H1 (cell line): Measurements from ENCODE around the gene CYREN. TPM values are rescaled to one million over a fixed set of nuclear protein-coding genes. Genes with fewer than 3 reads are reported as not detected.

Source experiments
- CTCF ChIA-PET: fragments of 300-600 bp; sonication (Branson Sonifier 250); formaldehyde crosslinking; loops from one replicate; lab custom pipeline; 2021; ENCODE audit not compliant: partially characterized antibody; lab: Charles Lee
- POLR2A ChIA-PET: fragments of 300-600 bp; sonication (Branson Sonifier 250); formaldehyde crosslinking; loops from one replicate; lab custom pipeline; 2021; ENCODE audit warnings: inconsistent platforms; ENCODE audit not compliant: partially characterized antibody; lab: Charles Lee
- DNase-seq, 2 experiments: peaks; one replicate each; pipeline versions ENCODE4 v3.0.0 to v3.0.0-alpha.2; 2010 to 2022; ENCODE audit warnings: low spot score in 2 of 2, low read depth in 1 of 2, mixed read lengths in 1 of 2
- FAIRE-seq: peaks from 2 replicates; lab custom pipeline; 2011; peaks lifted over from hg19 to GRCh38; lab: Jason Lieb, UNC
- H2AFZ ChIP-seq: 2 replicates; pipeline ENCODE4 v1.8.1; 2012; ENCODE audit warnings: low read length, inconsistent platforms
- H2AK5ac ChIP-seq: 2 replicates; pipeline ENCODE4 v1.6.1; 2013; ENCODE audit warnings: low read depth, low read length
- H2BK120ac ChIP-seq: replicated peaks from 2 replicates; pipeline ENCODE3; 2013; ENCODE audit warnings: low read depth, low read length, inconsistent platforms
- H2BK12ac ChIP-seq: 2 replicates; pipeline ENCODE4 v1.6.1; 2013; ENCODE audit warnings: low read depth, low read length
- H2BK15ac ChIP-seq: 2 replicates; pipeline ENCODE4 v1.6.1; 2013; ENCODE audit warnings: low read length
- H2BK20ac ChIP-seq: 2 replicates; pipeline ENCODE4 v1.6.1; 2013; ENCODE audit warnings: low read length
- H2BK5ac ChIP-seq: 2 replicates; pipeline ENCODE4 v1.6.1; 2013; ENCODE audit warnings: low read depth, low read length
- H3K14ac ChIP-seq: 2 replicates; pipeline ENCODE4 v1.6.1; 2013; ENCODE audit warnings: inconsistent platforms; ENCODE audit not compliant: insufficient read length
- H3K18ac ChIP-seq: 2 replicates; pipeline ENCODE4 v1.6.1; 2013; ENCODE audit warnings: low read length; ENCODE audit errors: extremely low read depth
- H3K23ac ChIP-seq: 2 replicates; pipeline ENCODE4 v1.6.1; 2013; ENCODE audit warnings: inconsistent platforms; ENCODE audit not compliant: insufficient read length
- H3K23me2 ChIP-seq: 2 replicates; pipeline ENCODE4 v1.6.1; 2013; ENCODE audit warnings: low read depth, low read length
- H3K27ac ChIP-seq: 2 replicates; pipeline ENCODE4 v1.6.1; 2011; ENCODE audit warnings: low read depth, low read length, inconsistent platforms
- H3K27me3 ChIP-seq, 4 experiments: replicated peaks in 1 of 4; 1 replicate in 1 of 4; 2 replicates in 3 of 4; pipeline versions ENCODE4 v1.6.1 to v1.8.1; 2011 to 2013; ENCODE audit warnings: low read length in 3 of 4, mild to moderate bottlenecking in 3 of 4, inconsistent platforms in 2 of 4, mixed read lengths in 2 of 4, moderate library complexity in 1 of 4; ENCODE audit not compliant: control insufficient read depth in 3 of 4, insufficient read depth in 3 of 4; ENCODE audit errors: extremely low read depth in 1 of 4
- H3K36me3 ChIP-seq, 4 experiments: 2 replicates each; pipeline versions ENCODE4 v1.6.1 to v1.8.1; 2011 to 2013; ENCODE audit warnings: mild to moderate bottlenecking in 4 of 4, low read length in 3 of 4, moderate library complexity in 2 of 4, control low read depth in 1 of 4, inconsistent platforms in 1 of 4; ENCODE audit not compliant: insufficient read depth in 4 of 4, control insufficient read depth in 2 of 4
- H3K4ac ChIP-seq: replicated peaks from 2 replicates; pipeline ENCODE3; 2013; ENCODE audit warnings: low read length, low read depth, mixed read lengths, inconsistent platforms; ENCODE audit not compliant: insufficient read length
- H3K4me1 ChIP-seq, 4 experiments: replicated peaks in 1 of 4; 1 replicate in 1 of 4; 2 replicates in 3 of 4; pipeline versions ENCODE4 v1.6.1 to v1.8.1; 2011 to 2013; ENCODE audit warnings: low read length in 3 of 4, inconsistent platforms in 2 of 4, mixed read lengths in 1 of 4; ENCODE audit not compliant: insufficient read depth in 4 of 4, control insufficient read depth in 3 of 4
- H3K4me2 ChIP-seq, 2 experiments: 2 replicates each; pipeline versions ENCODE4 v1.6.1 to v1.8.1; 2011 to 2013; ENCODE audit warnings: low read depth in 2 of 2, low read length in 2 of 2, control low read depth in 1 of 2, inconsistent platforms in 1 of 2, mild to moderate bottlenecking in 1 of 2; ENCODE audit not compliant: insufficient read depth in 1 of 2
- H3K4me3 ChIP-seq, 4 experiments: fragments of 200-600, 300-600 bp in 1 of 4; sonication (generic), shearing (Covaris generic), sonication (Bioruptor Twin) in 1 of 4; 2 replicates each; pipeline versions ENCODE4 v1.5.1 to v1.8.1; 2011 to 2016; ENCODE audit warnings: low read length in 4 of 4, low read depth in 3 of 4, control low read depth in 2 of 4, inconsistent platforms in 2 of 4, mild to moderate bottlenecking in 2 of 4, mixed read lengths in 1 of 4, moderate library complexity in 1 of 4; ENCODE audit not compliant: insufficient read depth in 2 of 4; ENCODE audit errors: extremely low read depth in 1 of 4
- H3K56ac ChIP-seq: replicated peaks from 2 replicates; pipeline ENCODE3; 2013; ENCODE audit warnings: low read depth, mild to moderate bottlenecking, mixed read lengths, low read length, inconsistent platforms; ENCODE audit not compliant: insufficient read length
- H3K79me1 ChIP-seq: 2 replicates; pipeline ENCODE4 v1.6.1; 2013; ENCODE audit warnings: low read depth, low read length, control low read depth
- H3K79me2 ChIP-seq, 2 experiments: 2 replicates each; pipeline versions ENCODE4 v1.6.1 to v1.8.1; 2012 to 2013; ENCODE audit warnings: low read length in 2 of 2, mild to moderate bottlenecking in 2 of 2, inconsistent platforms in 1 of 2; ENCODE audit not compliant: insufficient read depth in 2 of 2, control insufficient read depth in 1 of 2
- H3K9ac ChIP-seq, 4 experiments: replicated peaks in 1 of 4; 1 replicate in 1 of 4; 2 replicates in 3 of 4; pipeline versions ENCODE4 v1.6.1 to v1.8.1; 2011 to 2013; ENCODE audit warnings: low read depth in 3 of 4, low read length in 3 of 4, control low read depth in 2 of 4, mild to moderate bottlenecking in 2 of 4, moderate library complexity in 2 of 4, inconsistent platforms in 1 of 4; ENCODE audit errors: extremely low read depth in 1 of 4
- H3K9me3 ChIP-seq, 2 experiments: 2 replicates each; pipeline versions ENCODE4 v1.6.1 to v1.8.1; 2012 to 2013; ENCODE audit warnings: mild to moderate bottlenecking in 2 of 2, moderate library complexity in 2 of 2, control low read depth in 1 of 2, inconsistent platforms in 1 of 2, low read depth in 1 of 2, low read length in 1 of 2, mixed read lengths in 1 of 2; ENCODE audit not compliant: insufficient read depth in 2 of 2
- H4K20me1 ChIP-seq, 2 experiments: replicated peaks in 1 of 2; 2 replicates each; pipeline versions ENCODE3 to v1.8.1; 2011 to 2013; ENCODE audit warnings: inconsistent platforms in 2 of 2, low read length in 2 of 2, mild to moderate bottlenecking in 1 of 2; ENCODE audit not compliant: insufficient read depth in 2 of 2, control insufficient read depth in 1 of 2
- H4K5ac ChIP-seq: 2 replicates; pipeline ENCODE4 v1.6.1; 2013; ENCODE audit warnings: low read length, low read depth, mixed read lengths, inconsistent platforms; ENCODE audit not compliant: insufficient read length
- H4K8ac ChIP-seq: 2 replicates; pipeline ENCODE4 v1.8.0; 2013; ENCODE audit warnings: mild to moderate bottlenecking, moderate library complexity, low read length, inconsistent platforms; ENCODE audit not compliant: insufficient read depth; ENCODE audit errors: extremely low read depth
- H4K91ac ChIP-seq: replicated peaks from 2 replicates; pipeline ENCODE3; 2013; ENCODE audit warnings: low read length, mixed read lengths, inconsistent platforms; ENCODE audit not compliant: insufficient read length
- BRCA1 ChIP-seq: IDR thresholded peaks from 2 replicates; pipeline ENCODE4 v1.6.1; 2012; ENCODE audit warnings: low read depth, low read length, improper control_type of control experiment
- CHD2 ChIP-seq: IDR thresholded peaks from 2 replicates; pipeline ENCODE4 v1.6.1; 2012; ENCODE audit warnings: low read length, improper control_type of control experiment
- CREB1 ChIP-seq: IDR thresholded peaks from 2 replicates; pipeline ENCODE4 v1.6.1; 2012; ENCODE audit warnings: inconsistent platforms
- EGR1 ChIP-seq: IDR thresholded peaks from 2 replicates; pipeline ENCODE4 v1.6.1; 2011; ENCODE audit warnings: low read depth, low read length, borderline replicate concordance
- GTF2F1 ChIP-seq: IDR thresholded peaks from 2 replicates; pipeline ENCODE4 v1.6.1; 2012; ENCODE audit warnings: low read depth, low read length, improper control_type of control experiment, borderline replicate concordance
- KDM1A ChIP-seq: fragments of 200-600, 300-600 bp; sonication (generic); IDR thresholded peaks from 2 replicates; pipeline ENCODE4 v1.7.1; 2016; ENCODE audit warnings: mild to moderate bottlenecking, low read length, borderline replicate concordance
- POLR2A ChIP-seq, 2 experiments: IDR thresholded peaks; 1 replicate in 1 of 2; 2 replicates in 1 of 2; pipeline ENCODE4 v1.6.1; 2011; ENCODE audit warnings: low read depth in 2 of 2, low read length in 2 of 2, mild to moderate bottlenecking in 2 of 2; ENCODE audit errors: control extremely low read depth in 1 of 2
- RAD21 ChIP-seq, 2 experiments: IDR thresholded peaks in 1 of 2; conservative IDR thresholded peaks in 1 of 2; 2 replicates each; pipeline ENCODE4 v1.6.1; 2011; ENCODE audit warnings: low read depth in 2 of 2, low read length in 2 of 2, improper control_type of control experiment in 1 of 2, inconsistent platforms in 1 of 2, mild to moderate bottlenecking in 1 of 2, moderate library complexity in 1 of 2
- SAP30 ChIP-seq: fragments of 300-600 bp; sonication (generic); IDR thresholded peaks from 2 replicates; pipeline ENCODE4 v1.7.1; 2012; ENCODE audit warnings: low read length, moderate library complexity, mild to moderate bottlenecking, inconsistent platforms; ENCODE audit not compliant: insufficient read depth, insufficient replicate concordance
- SIN3A ChIP-seq, 2 experiments: IDR thresholded peaks in 1 of 2; conservative IDR thresholded peaks in 1 of 2; 2 replicates each; pipeline ENCODE4 v1.6.1; 2011 to 2012; ENCODE audit warnings: low read length in 2 of 2, improper control_type of control experiment in 1 of 2, low read depth in 1 of 2, mild to moderate bottlenecking in 1 of 2
- SP2 ChIP-seq: IDR thresholded peaks from 2 replicates; pipeline ENCODE4 v1.6.1; 2012; ENCODE audit warnings: mild to moderate bottlenecking, low read length, inconsistent platforms
- SP4 ChIP-seq: IDR thresholded peaks from 2 replicates; pipeline ENCODE4 v1.6.1; 2012; ENCODE audit warnings: low read length, inconsistent platforms
- TAF7 ChIP-seq: optimal IDR thresholded peaks from 2 replicates; pipeline ENCODE3; 2011; ENCODE audit warnings: low read depth, mild to moderate bottlenecking, inconsistent platforms, low read length, moderate library complexity, borderline replicate concordance
- whole genome bisulfite sequencing, 2 experiments: shearing (Covaris generic) in 1 of 2; methylation state at CpG; one replicate each; pipeline versions ENCODE4 v1.1.6 to v1.1.7; 2013 to 2015; ENCODE audit warnings: low lambda C conversion rate in 2 of 2, mixed read lengths in 2 of 2, inconsistent platforms in 1 of 2, low coverage in 1 of 2, missing lambda C conversion rate in 1 of 2; ENCODE audit not compliant: insufficient replicate concordance in 2 of 2, insufficient coverage in 1 of 2, insufficient read length in 1 of 2; ENCODE audit errors: extremely low coverage in 1 of 2, missing lambda C conversion rate in 1 of 2; 5-methylcytosine and 5-hydroxymethylcytosine counted together
- polyA plus RNA-seq, 7 experiments: library from polyadenylated mRNA; depleted of rRNA in 3 of 7; stranded (reverse) in 5 of 7; unstranded in 2 of 7; fragments of >200 nt in 5 of 7; fragments of 200-250 nt in 2 of 7; gene quantifications; 1 replicate in 5 of 7; 2 replicates in 1 of 7; 4 replicates in 1 of 7; pipeline versions ENCODE4 v1.2.1 to v1.2.3, GENCODE V29; 2011 to 2013; ENCODE audit warnings: missing spikeins in 2 of 7, mixed read lengths in 2 of 7
- total RNA-seq: library from RNA; stranded (reverse); fragmentation: NEBNext Ultra II Directional; extraction: Animal tissue kit (Norgen Biotek cat#: 25700); gene quantifications from 2 replicates; pipeline ENCODE4 v1.2.1, GENCODE V29; 2021

The CYREN gene
- total and polyA plus RNA-seq, 2 of the 8 experiments (the other 6 are each of a cell fraction or from before 2014, with no cell fraction given) = 25.1 to 46.2 TPM

DNA sequence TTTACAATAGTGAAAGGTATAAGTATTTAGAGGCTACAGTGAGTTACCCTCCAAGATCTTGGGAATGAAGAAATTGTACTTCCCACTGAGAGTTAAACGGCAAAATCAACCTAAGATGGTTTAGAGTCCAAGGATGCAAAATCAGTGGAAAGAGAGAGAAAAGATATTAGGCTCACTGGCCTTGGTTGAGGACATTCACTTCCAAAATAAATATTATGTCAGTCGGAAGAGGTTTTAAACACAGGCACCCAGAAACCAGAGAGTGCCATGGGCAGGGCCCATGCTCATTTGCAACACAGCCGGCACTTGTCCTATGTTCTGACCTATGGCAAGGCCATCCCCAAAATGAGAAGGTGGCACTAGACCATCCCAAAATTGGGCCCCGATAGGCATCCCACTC lies 44.7 kb upstream of the CYREN start:
- no peak overlapping the region for H2BK120ac ChIP-seq
- H3K4me2 ChIP-seq = no peak overlapping the region
- no peak overlapping the region for H4K5ac ChIP-seq
- no peak overlapping the region for H2BK12ac ChIP-seq
- no peak overlapping the region for H3K23ac ChIP-seq
- H3K4ac ChIP-seq = no peak overlapping the region
- H2AFZ ChIP-seq = no peak overlapping the region
- no peak overlapping the region for H3K18ac ChIP-seq
- no peak overlapping the region for H3K9ac ChIP-seq
- no peak for DNase-seq
- no peaks in the 10 kb centered on the region for H3K36me3 ChIP-seq
- H3K56ac ChIP-seq = no peak overlapping the region
- ChIA-PET CTCF (interaction anchor here (1.5 kb wide), 1 partner anchor 18 kb away, joined by 5 read pairs; no protein-coding TSS in a partner anchor), POLR2A (no interaction called here)
- H4K20me1 ChIP-seq = no peaks in the 10 kb centered on the region
- H3K14ac ChIP-seq = no peak overlapping the region
- H3K4me1 ChIP-seq = no peaks in the 10 kb centered on the region; a peak in 2 of 7 replicates
- H2BK20ac ChIP-seq = no peak overlapping the region
- TF ChIP-seq SP2 (no peak), CREB1 (no peak), RAD21 (IDR thresholded peaks at IDR 0.05 in 1 of 2, conservative IDR thresholded peaks at IDR 0.05 in 1 of 2; ENCODE audit: low read depth in 2 of 2, low read length in 2 of 2) (no peak), SIN3A (conservative IDR thresholded peaks at IDR 0.05 in 1 of 2, IDR thresholded peaks at IDR 0.05 in 1 of 2; ENCODE audit: low read depth in 1 of 2, low read length in 2 of 2) (no peak), EGR1 (no peak), TAF7 (no peak), KDM1A (no peak), SAP30 (no peak), GTF2F1 (no peak), SP4 (no peak), BRCA1 (no peak), CHD2 (no peak), POLR2A (IDR thresholded peaks at IDR 0.05; ENCODE audit: control extremely low read depth in 1 of 2, low read depth in 2 of 2, low read length in 2 of 2) (no peak)
- H3K79me1 ChIP-seq = no peaks in the 10 kb centered on the region
- no peak overlapping the region for H2AK5ac ChIP-seq
- no peaks in the 10 kb centered on the region for H3K79me2 ChIP-seq
- no peak overlapping the region for H2BK15ac ChIP-seq
- peaks cover 8% of the 10 kb centered on the region for H3K23me2 ChIP-seq
- no peak overlapping the region for H4K91ac ChIP-seq
- WGBS, 2 experiments = 84% methylated on average over 4 of the region's 4 CpGs; no CpG with 5 or more reads in 1 of the 2 experiments
- H3K4me3 ChIP-seq = no peak overlapping the region
- H3K27me3 ChIP-seq = peaks cover 0 to 8% (median 3%) of the 10 kb centered on the region in 4 experiments; a peak in 5 of 7 replicates
- no peak overlapping the region for H2BK5ac ChIP-seq
- H3K27ac ChIP-seq = no peak overlapping the region
- FAIRE-seq = no peak
- H3K9me3 ChIP-seq = 0 out of 4 replicates have a peak, but pooled peaks cover 0 to under 1% of the 10 kb centered on the region in 2 experiments
- no peak overlapping the region for H4K8ac ChIP-seq
